ENCODE data around the gene CHRNB1. TPM values are rescaled to one million over a fixed set of nuclear protein-coding genes. Genes with fewer than 3 reads are reported as not detected.

The CHRNB1 gene
- total and polyA plus RNA-seq, 12 donors, result 18.7 to 56.3 (median 36.9) TPM

DNA sequence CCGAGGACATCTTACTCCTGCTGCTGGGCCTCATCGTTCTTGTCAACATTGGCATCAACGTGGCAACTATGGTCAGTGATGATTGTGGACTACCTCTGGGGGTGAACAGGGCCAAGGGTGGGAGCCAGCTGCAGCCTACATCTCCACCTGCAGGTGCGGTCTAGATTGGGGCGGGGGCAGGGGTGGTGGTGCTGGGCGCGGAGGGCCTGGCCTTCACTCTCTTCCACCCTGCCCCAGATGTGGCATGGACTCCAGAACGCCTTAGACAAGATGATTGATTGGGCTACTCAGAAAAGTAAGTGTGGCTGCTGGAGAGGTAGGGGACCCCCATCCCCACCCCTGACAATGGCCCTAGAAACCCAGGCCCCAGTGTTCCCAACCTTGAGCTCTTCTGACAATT lies 19.1 kb upstream of the CHRNB1 start:
- no peaks in the 10 kb centered on the region for H3K4me1 ChIP-seq (replicated peaks in 1 of 2)
- intact Hi-C loops (cut with DNase I), result no loop called here
- H3K9me3 ChIP-seq (replicated peaks in 1 of 3), result no peaks in the 10 kb centered on the region
- no peaks in the 10 kb centered on the region for H3K27me3 ChIP-seq
- no peak for DNase-seq
- WGBS, 4 donors, result 84 to 89% (median 86%) methylated on average over 6 to 8 of the region's 8 CpGs
- no peaks in the 10 kb centered on the region for H3K36me3 ChIP-seq (replicated peaks in 1 of 2)
- no peak overlapping the region for H3K4me3 ChIP-seq
- H3K27ac ChIP-seq, result no peak overlapping the region
- no peak for TF ChIP-seq POLR2A (IDR thresholded peaks at IDR 0.05)
- TF ChIP-seq, protein P1, sequence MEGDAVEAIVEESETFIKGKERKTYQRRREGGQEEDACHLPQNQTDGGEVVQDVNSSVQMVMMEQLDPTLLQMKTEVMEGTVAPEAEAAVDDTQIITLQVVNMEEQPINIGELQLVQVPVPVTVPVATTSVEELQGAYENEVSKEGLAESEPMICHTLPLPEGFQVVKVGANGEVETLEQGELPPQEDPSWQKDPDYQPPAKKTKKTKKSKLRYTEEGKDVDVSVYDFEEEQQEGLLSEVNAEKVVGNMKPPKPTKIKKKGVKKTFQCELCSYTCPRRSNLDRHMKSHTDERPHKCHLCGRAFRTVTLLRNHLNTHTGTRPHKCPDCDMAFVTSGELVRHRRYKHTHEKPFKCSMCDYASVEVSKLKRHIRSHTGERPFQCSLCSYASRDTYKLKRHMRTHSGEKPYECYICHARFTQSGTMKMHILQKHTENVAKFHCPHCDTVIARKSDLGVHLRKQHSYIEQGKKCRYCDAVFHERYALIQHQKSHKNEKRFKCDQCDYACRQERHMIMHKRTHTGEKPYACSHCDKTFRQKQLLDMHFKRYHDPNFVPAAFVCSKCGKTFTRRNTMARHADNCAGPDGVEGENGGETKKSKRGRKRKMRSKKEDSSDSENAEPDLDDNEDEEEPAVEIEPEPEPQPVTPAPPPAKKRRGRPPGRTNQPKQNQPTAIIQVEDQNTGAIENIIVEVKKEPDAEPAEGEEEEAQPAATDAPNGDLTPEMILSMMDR (IDR thresholded peaks at IDR 0.05), result no peak

DNA sequence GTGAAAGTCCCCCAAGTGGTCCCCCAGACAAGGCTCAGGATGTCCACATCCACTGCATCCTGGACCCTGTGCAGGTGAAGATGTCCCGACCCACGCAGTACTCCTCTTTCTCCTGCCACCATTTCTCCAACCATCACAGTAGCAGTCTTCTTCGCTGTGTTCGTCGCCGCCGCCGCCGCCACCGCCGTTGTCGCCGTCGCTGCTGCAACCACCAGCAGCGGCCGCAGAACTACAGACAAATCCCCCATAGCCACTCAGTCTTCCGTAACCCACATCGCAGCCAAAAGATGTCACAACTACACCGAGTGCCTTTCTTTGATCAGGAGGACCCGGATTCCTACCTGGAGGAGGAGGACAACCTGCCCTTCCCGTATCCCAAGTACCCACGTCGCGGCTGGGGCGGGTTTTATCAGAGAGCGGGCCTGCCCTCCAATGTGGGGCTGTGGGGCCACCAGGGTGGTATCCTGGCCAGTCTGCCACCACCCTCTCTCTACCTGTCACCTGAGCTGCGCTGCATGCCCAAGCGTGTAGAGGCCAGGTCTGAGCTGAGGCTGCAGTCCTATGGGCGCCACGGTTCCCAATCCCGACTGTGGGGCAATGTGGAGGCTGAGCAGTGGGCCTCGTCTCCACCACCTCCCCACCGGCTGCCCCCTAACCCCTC lies 18.5 kb upstream of the CHRNB1 start:
- H3K4me3 ChIP-seq, result no peak overlapping the region
- no peak for TF ChIP-seq POLR2A (IDR thresholded peaks at IDR 0.05)
- TF ChIP-seq, protein P1 (IDR thresholded peaks at IDR 0.05), result no peak
- H3K9me3 ChIP-seq (replicated peaks in 1 of 3), result no peaks in the 10 kb centered on the region
- H3K27ac ChIP-seq, result no peak overlapping the region
- intact Hi-C loops (cut with DNase I), result no loop called here
- no peaks in the 10 kb centered on the region for H3K27me3 ChIP-seq
- WGBS, 4 donors, result 92 to 95% (median 94%) methylated on average over 23 to 33 of the region's 33 CpGs
- H3K4me1 ChIP-seq (replicated peaks in 1 of 2), result no peaks in the 10 kb centered on the region
- no peak for DNase-seq
- H3K36me3 ChIP-seq (replicated peaks in 1 of 2), result no peaks in the 10 kb centered on the region

DNA sequence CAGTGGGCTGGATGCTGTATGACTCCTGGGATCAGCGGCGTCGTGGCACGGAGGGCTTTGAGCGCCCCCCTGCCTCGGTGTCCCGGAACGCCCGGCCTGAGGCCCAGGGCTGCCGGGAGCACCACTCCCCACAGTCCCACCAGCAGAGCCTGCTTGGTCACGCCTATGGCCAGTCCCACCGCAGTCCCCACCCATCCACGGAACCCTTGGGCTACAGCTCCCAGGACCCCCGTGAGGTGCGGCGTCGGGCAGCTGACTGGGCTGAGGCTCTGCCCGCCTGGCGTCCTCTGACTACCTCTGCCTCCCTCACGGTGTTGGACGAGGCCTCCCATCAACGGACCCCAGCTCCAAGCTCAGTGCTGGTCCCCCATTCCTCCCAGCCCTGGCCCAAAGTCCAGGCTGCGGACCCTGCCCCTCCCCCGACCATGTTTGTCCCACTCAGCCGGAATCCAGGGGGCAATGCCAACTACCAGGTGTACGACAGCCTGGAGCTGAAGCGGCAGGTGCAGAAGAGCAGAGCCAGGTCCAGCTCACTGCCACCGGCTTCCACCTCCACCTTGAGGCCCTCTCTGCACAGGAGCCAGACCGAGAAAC lies 17.9 kb upstream of the CHRNB1 start:
- Histone ChIP-seq H3K4me3 (no peak overlapping the region), H3K27me3 (no peaks in the 10 kb centered on the region), H3K4me1 (replicated peaks in 1 of 2) (no peaks in the 10 kb centered on the region), H3K27ac (no peak overlapping the region), H3K36me3 (replicated peaks in 1 of 2) (no peaks in the 10 kb centered on the region), H3K9me3 (replicated peaks in 1 of 3) (no peaks in the 10 kb centered on the region)
- intact Hi-C loops (cut with DNase I), result no loop called here
- DNase-seq, result no peak
- WGBS, 4 donors, result 90 to 94% (median 91%) methylated on average over 12 to 29 of the region's 29 CpGs
- no peak for TF ChIP-seq POLR2A (IDR thresholded peaks at IDR 0.05)
- TF ChIP-seq, protein P1 (IDR thresholded peaks at IDR 0.05), result no peak

DNA sequence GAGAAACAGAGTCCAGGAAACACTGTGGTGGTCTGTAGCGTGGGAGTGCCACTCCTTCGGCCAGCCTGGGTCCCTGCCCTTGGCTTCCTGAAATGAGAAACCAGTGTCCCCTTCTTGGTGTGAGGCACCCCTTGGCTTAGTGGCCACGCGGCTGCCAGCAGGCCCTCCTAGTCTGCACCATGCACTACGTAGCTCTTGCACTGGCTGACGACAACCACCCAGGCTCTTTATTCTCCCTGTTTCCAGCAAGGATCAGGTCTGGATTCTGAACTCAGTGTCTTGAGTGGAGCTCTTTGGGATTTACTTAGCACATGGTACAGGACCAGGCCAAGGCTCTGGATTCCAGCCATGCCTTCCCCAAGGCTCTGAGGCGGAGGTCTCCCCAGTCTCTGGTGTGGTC lies 17.3 kb upstream of the CHRNB1 start:
- no peaks in the 10 kb centered on the region for H3K27me3 ChIP-seq
- intact Hi-C loops (cut with DNase I), result no loop called here
- no peak for TF ChIP-seq POLR2A (IDR thresholded peaks at IDR 0.05)
- TF ChIP-seq, protein P1 (IDR thresholded peaks at IDR 0.05), result no peak
- 88 to 92% (median 90%) methylated on average over 6 to 7 of the region's 7 CpGs for WGBS, 4 donors
- H3K9me3 ChIP-seq (replicated peaks in 1 of 3), result no peaks in the 10 kb centered on the region
- H3K4me3 ChIP-seq, result no peak overlapping the region
- no peak overlapping the region for H3K27ac ChIP-seq
- H3K36me3 ChIP-seq (replicated peaks in 1 of 2), result no peaks in the 10 kb centered on the region
- DNase-seq, result no peak
- H3K4me1 ChIP-seq (replicated peaks in 1 of 2), result no peaks in the 10 kb centered on the region

All from adrenal gland (tissue), 12 donors.